CD1c-positive myeloid dendritic cell (primary cell): Measurements from ENCODE around the gene CCT7.
A peak's percentile ranks its signal among the peaks of the same experiment; 100 is the strongest.

Experiments used
- DNase-seq: peaks from one replicate; pipeline ENCODE4 v3.0.0-alpha.2; 2016; ENCODE audit errors: extremely low spot score

CCT7 gene

GRCh38 chr2:73293534-73294171, 59.5 kb downstream of the CCT7 start, which contains the start of gene EGR4:
TSS of gene EGR4 (minus strand) at chr2:73293548. CDS start at chr2:73293317, 231 bp downstream.
- DNase-seq: peak; percentile 91

- DNase-seq: no peak
Measured at GRCh38 chr2:73294239-73294638, 60.1 kb downstream of the CCT7 start.

GRCh38 chr2:73295751-73296400, 61.8 kb downstream of the CCT7 start:
- no peak for DNase-seq

- DNase-seq: no peak
Measured at GRCh38 chr2:73297151-73297559, 63.0 kb downstream of the CCT7 start.

- DNase-seq: no peak
Measured at GRCh38 chr2:73297586-73297985, 63.5 kb downstream of the CCT7 start.

GRCh38 chr2:73300926-73301325, 66.8 kb downstream of the CCT7 start:
- DNase-seq: no peak

- no peak for DNase-seq
Measured at GRCh38 chr2:73301636-73302035, 67.5 kb downstream of the CCT7 start.
